HG03521 (cell line): ENCODE results near the gene ATF7IP.
"Not testable (repeated sequence)": the region's sequence is repeated elsewhere in the genome, so short reads cannot be mapped to it uniquely, and the experiment has no call there.

Experiments
- ATAC-seq: cut with Tn5 transposase; IDR thresholded peaks from one replicate; pipeline ENCODE4 v1.9.1; 2021; ENCODE audit warnings: mild to moderate bottlenecking, moderate library complexity; ENCODE audit not compliant: unreplicated experiment

ATF7IP gene

GRCh38 chr12:14373217-14373616 lies 7.7 kb downstream of the ATF7IP start:
- no peak for ATAC-seq

DNA sequence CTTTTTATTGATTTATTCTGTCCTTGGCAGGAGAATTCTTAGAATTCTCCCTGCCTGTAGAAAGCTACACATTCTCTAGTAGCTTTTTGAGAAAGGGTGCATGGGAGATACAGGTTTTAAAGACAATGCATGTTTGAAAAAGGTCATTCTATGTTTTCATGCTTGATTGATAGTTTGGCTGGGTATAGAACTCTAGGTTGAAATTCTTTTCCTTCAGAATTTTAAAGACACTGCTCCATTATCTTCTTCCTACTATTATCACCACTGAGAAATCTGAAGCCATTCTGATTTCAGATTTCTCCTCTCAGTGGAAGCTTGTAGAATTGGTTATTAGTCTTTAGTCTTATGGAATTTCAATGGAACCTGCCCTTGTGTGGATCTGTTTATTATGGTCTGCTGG lies 14.0 kb downstream of the ATF7IP start:
- ATAC-seq: no peak

- ATAC-seq: peak; percentile 93
These were observed 19.5 kb downstream of the ATF7IP start for GRCh38 chr12:14384783-14385638.

DNA sequence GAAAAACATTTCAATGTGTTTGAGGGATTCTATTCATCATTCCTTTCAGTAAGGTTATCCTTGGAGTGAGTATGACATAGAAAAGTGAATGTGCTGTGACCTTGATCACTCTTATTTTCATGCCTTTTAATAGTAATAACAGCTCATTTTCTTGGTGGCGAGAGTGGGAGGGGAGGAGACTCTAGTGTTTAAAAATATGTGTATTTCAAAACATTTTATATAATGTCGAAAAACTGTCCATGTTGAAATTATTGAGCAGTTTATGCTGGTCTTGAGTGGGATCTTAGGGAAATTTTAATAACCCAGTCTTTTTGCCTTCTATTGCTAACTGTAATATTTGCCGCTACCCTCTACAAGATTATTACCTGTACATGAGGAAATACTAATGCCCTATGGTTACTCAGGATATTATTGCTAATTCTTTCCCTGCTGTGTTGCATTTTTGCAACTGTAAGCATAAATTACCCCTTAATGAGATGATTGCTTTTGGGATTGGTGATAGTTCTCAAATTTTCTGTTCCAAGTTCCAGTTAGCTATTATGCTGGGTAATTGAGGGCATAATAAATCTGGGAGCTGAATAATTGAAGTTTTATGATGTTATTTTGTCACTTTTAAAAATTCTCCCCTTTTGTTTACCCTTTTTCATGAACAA lies 21.9 kb downstream of the ATF7IP start:
- ATAC-seq: no peak

- no peak for ATAC-seq
These were observed 25.0 kb downstream of the ATF7IP start for GRCh38 chr12:14390449-14390848.

GRCh38 chr12:14390870-14391530 lies 25.5 kb downstream of the ATF7IP start:
- no peak for ATAC-seq

DNA sequence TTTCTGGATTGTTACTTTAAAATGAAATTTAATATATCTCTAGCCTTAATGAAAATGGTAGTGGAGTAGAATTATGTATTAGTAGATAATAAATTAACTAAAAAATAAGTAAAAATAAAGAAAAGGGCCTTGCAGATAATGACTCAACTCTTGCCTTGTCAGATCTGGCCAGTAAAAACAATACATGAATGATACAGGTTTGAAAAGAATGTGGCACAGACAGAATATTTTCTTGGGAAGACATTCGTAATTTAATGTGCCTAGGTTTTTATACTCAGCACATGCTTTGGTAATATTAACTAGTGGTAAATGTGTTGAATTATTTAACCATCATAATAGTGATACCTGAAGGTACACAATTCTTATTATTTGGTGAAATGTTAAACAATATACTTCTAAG lies 28.3 kb downstream of the ATF7IP start:
- ATAC-seq: no peak

GRCh38 chr12:14394317-14395073 lies 29.0 kb downstream of the ATF7IP start:
- peak; percentile 57 for ATAC-seq

DNA sequence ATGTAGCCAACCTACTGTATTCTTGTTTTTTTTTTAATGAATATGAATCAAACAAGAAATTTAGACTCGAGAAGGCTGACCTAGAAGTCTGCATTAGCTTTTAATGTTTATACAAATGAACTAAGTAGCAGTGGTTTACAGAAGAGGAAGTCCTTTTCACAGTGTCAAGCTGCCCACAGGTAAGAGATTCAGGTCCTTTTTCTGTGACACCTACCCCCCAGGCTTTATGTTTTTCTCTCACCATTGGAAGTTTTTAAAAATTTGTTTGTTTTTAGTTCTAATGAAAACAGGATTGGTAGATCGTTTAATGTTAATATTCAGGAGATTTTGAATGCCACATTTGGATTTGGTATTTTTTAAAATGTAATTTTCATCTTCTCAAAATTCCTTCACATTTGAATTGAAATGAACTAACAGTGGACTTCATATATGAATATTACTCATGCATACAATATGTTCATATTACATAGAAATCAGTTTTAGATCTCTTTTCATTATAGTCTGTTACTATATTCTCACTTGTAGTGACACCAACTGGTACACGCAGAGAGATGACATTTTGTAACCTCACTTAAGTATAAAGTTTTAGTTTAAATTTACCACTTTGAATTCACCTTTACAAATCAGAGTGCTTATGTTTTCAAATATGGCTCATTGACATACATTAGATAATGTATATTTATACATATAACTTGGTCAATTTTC lies 29.7 kb downstream of the ATF7IP start:
- ATAC-seq: peak; percentile 41

DNA sequence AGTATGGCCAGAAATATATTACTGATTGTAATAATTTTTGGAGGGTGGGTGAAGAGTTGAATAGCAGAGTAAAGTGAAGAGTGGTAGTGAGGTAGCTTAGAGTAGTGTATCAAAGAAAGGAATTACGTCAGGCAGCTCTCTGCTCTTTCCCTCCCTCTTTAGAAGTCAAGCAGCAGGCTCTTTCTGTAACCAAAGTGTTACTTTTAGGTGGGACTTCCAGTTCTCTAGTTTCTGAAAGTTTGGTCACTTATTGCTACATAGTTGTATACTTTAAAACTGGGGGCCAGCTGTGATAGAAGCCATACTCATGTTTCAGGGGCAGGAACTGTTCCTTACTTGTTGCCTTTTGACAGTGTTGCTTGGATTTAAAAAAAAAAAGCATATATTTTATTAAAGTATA lies 30.6 kb downstream of the ATF7IP start:
- peak; percentile 54 for ATAC-seq

GRCh38 chr12:14399871-14400270 lies 34.4 kb downstream of the ATF7IP start:
- ATAC-seq: no peak

DNA sequence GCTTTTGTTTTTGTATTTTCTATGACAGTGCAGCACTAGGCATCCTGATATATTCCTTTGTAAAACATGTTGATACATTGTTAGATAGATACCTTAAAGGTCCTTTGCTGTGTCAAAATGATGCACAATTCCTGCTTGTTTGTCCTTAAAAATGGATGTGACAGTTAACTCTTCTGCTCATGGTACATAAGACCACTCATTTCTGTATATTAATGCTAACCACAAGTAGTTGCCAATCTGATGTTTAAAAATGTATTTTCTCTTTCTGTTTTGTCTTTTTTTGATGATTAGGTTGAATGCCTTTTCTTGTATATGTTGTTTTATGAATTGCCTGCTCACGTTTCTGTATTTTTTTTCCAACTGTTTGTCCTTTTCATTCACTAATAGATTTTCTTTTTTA lies 35.1 kb downstream of the ATF7IP start:
- ATAC-seq: no peak

DNA sequence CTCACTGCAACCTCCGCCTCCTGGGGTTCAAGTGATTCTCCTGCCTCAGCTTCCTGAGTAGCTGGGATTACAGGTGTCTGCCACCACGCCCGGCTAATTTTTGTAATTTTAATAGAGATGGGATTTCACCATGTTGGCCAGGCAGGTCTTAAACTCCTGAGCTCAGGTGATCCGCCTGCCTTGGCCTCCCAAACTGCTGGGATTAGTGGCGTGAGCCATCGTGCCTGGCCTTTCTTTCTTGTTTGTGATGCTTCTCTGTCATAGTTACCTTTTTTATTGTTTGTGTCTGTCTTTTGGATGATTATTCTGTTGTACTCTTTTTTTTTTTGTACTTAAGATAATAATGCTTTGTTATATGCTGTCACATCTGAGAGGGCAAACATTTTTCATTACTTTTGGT lies 35.8 kb downstream of the ATF7IP start:
- not testable (repeated sequence) for ATAC-seq

DNA sequence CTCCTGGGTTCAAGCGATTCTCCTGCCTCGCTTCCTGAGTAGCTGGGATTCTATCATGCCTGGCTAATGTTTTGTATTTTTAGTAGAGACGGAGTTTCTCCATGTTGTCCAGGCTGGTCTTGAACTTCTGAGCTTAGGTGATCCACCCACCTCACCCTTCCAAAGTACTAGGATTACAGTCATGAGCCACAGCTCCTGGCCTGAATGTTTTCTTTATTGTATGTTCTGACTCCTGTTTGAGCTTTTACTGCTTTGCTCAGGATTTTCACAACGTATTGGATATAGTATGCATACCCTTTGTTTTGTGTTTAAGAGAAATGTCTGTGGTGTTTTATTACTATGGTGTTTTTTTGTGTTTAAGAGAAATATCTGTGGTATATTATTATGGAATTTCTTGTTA lies 37.2 kb downstream of the ATF7IP start:
- no peak for ATAC-seq

- no peak for ATAC-seq
These were observed 37.8 kb downstream of the ATF7IP start for GRCh38 chr12:14403293-14403692.

DNA sequence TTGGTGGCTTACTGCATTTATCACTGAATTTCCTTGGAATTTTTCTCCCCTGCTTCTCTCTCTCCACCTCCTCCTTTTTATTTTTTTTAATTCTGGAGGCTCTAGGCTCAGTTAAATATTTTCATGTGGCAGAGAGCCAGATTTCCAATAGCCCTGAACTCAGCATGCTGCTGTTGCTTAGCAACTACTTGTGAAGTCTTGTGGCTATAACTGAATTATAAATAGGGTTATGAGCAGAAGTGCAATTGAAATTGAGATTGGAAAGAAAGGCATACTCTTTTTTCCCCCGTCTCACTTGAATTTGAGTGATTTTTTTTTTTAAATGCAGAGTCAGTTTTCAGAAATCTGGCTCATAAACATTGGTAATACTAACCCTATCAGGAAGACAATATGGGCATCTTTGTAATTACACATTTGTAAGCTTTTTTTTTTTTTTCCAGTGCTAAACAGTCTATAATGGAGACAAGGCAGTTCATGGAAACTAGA lies 38.3 kb downstream of the ATF7IP start:
- peak; percentile 43 for ATAC-seq

GRCh38 chr12:14405407-14405806 lies 39.9 kb downstream of the ATF7IP start:
- not testable (repeated sequence) for ATAC-seq

GRCh38 chr12:14408208-14408607 lies 42.7 kb downstream of the ATF7IP start:
- ATAC-seq: no peak

GRCh38 chr12:14410177-14410576 lies 44.7 kb downstream of the ATF7IP start:
- no peak for ATAC-seq

DNA sequence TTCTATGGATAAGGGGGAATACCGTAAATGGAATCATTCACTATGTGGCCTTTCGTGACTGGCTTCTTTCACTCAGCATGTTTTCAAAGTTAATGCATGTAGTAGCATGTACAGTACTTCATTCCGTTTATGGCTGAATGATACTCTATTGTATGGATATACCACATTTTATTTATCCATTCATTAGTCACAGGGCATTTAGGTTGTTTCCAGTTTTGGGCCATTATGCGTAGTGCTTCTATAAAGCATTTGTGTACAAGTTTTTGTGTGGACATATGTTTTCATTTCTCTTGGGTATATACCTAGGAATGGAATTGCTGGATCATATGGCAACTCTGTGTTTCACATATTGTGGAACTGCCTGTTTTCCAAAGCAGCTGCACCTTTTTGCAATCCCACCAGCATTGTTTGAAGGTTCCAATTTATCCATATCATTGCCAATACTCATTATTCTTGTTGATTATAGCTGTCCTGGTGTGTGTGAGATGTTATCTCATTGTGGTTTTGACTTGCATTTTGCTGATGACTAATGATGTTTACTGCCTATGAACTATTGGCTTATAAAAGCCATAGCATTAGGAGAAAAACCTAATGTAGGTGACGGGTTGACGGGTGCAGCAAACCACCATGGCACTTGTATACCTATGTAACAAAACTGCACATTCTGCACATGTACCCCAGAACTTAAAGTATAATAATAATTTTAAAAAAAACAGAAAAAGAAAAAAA lies 45.5 kb downstream of the ATF7IP start:
- ATAC-seq: no peak
